ENCODE data around the gene GOLT1B.

The GOLT1B gene

GRCh38 chr12:21523148-21523547, 21.6 kb downstream of the GOLT1B start:
- no peak for DNase-seq (ENCODE audit: low read depth, low spot score)

GRCh38 chr12:21526053-21526452, 24.5 kb downstream of the GOLT1B start, which contains the start of gene SPX:
TSS of gene SPX (plus strand) at chr12:21526296. CDS start at chr12:21526473, 177 bp downstream.
- no peak for DNase-seq (ENCODE audit: low read depth, low spot score)

- no peak for DNase-seq (ENCODE audit: low read depth, low spot score)
Measured at GRCh38 chr12:21526721-21527345, 25.2 kb downstream of the GOLT1B start.

- DNase-seq (ENCODE audit: low read depth, low spot score): peak; percentile 25
Measured at GRCh38 chr12:21527451-21528180, 26.0 kb downstream of the GOLT1B start.

- DNase-seq (ENCODE audit: low read depth, low spot score): no peak
Measured at GRCh38 chr12:21528953-21529352, 27.4 kb downstream of the GOLT1B start.

GRCh38 chr12:21529456-21529855, 27.9 kb downstream of the GOLT1B start:
- no peak for DNase-seq (ENCODE audit: low read depth, low spot score)

GRCh38 chr12:21538061-21538653, 36.6 kb downstream of the GOLT1B start:
- no peak for DNase-seq (ENCODE audit: low read depth, low spot score)

- DNase-seq (ENCODE audit: low read depth, low spot score): no peak
Measured at GRCh38 chr12:21539797-21540196, 38.2 kb downstream of the GOLT1B start.

GRCh38 chr12:21541773-21542172, 40.2 kb downstream of the GOLT1B start:
- no peak for DNase-seq (ENCODE audit: low read depth, low spot score)

- no peak for DNase-seq (ENCODE audit: low read depth, low spot score)
Measured at GRCh38 chr12:21542403-21542802, 40.8 kb downstream of the GOLT1B start.

GRCh38 chr12:21543151-21543550, 41.6 kb downstream of the GOLT1B start:
- DNase-seq (ENCODE audit: low read depth, low spot score): no peak

- DNase-seq (ENCODE audit: low read depth, low spot score): no peak
Measured at GRCh38 chr12:21545557-21545956, 44.0 kb downstream of the GOLT1B start.

- no peak for DNase-seq (ENCODE audit: low read depth, low spot score)
Measured at GRCh38 chr12:21546716-21547115, 45.1 kb downstream of the GOLT1B start.

GRCh38 chr12:21547437-21547836, 45.8 kb downstream of the GOLT1B start:
- DNase-seq (ENCODE audit: low read depth, low spot score): no peak

GRCh38 chr12:21551841-21552465, 50.4 kb downstream of the GOLT1B start:
- no peak for DNase-seq (ENCODE audit: low read depth, low spot score)

- DNase-seq (ENCODE audit: low read depth, low spot score): no peak
Measured at GRCh38 chr12:21552635-21553328, 51.2 kb downstream of the GOLT1B start.

- DNase-seq (ENCODE audit: low read depth, low spot score): no peak
Measured at GRCh38 chr12:21553329-21553675, 51.7 kb downstream of the GOLT1B start.

GRCh38 chr12:21558100-21558679, 56.6 kb downstream of the GOLT1B start:
- no peak for DNase-seq (ENCODE audit: low read depth, low spot score)

GRCh38 chr12:21559855-21560569, 58.4 kb downstream of the GOLT1B start:
- DNase-seq (ENCODE audit: low read depth, low spot score): no peak

GRCh38 chr12:21561158-21561557, 59.6 kb downstream of the GOLT1B start:
- DNase-seq (ENCODE audit: low read depth, low spot score): no peak

- no peak for DNase-seq (ENCODE audit: low read depth, low spot score)
Measured at GRCh38 chr12:21562859-21563258, 61.3 kb downstream of the GOLT1B start.
